CD14-positive monocyte (primary cell): ENCODE data around the gene GREB1. TPM values are rescaled to one million over a fixed set of nuclear protein-coding genes. Genes with fewer than 3 reads are reported as not detected.

Experiments used
- DNase-seq, 3 donors: peaks; one replicate each; pipeline ENCODE4 v3.0.0-alpha.2; 2011 to 2022
- H2AFZ ChIP-seq: 2 replicates; pipeline ENCODE4 v1.6.0; 2012; ENCODE audit warnings: mild to moderate bottlenecking, low read depth, low read length, inconsistent platforms; ENCODE audit not compliant: insufficient read depth, poor library complexity, severe bottlenecking
- H3K27ac ChIP-seq, 2 donors: 1 replicate in 1 of 2; 2 replicates in 1 of 2; pipeline ENCODE4 v1.5.1; 2012 to 2013; ENCODE audit warnings: low read length in 2 of 2, control low read depth in 1 of 2, inconsistent platforms in 1 of 2, low read depth in 1 of 2, mild to moderate bottlenecking in 1 of 2
- H3K27me3 ChIP-seq, 2 donors: one replicate each; pipeline versions ENCODE4 v1.6.0 to v1.6.1; 2011 to 2013; ENCODE audit warnings: low read length in 2 of 2; ENCODE audit not compliant: control insufficient read depth in 2 of 2, insufficient read depth in 2 of 2
- H3K36me3 ChIP-seq, 2 donors: replicated peaks in 1 of 2; 1 replicate in 1 of 2; 2 replicates in 1 of 2; pipeline versions ENCODE4 v1.5.1 to v1.6.1; 2012 to 2013; ENCODE audit warnings: low read length in 2 of 2, control low read depth in 1 of 2, inconsistent platforms in 1 of 2, mild to moderate bottlenecking in 1 of 2; ENCODE audit not compliant: insufficient read depth in 2 of 2, control insufficient read depth in 1 of 2
- H3K4me1 ChIP-seq, 2 donors: 1 replicate in 1 of 2; 2 replicates in 1 of 2; pipeline versions ENCODE4 v1.5.1 to v1.6.1; 2012 to 2013; ENCODE audit warnings: low read length in 2 of 2, control low read depth in 1 of 2, inconsistent platforms in 1 of 2, mild to moderate bottlenecking in 1 of 2, moderate library complexity in 1 of 2; ENCODE audit not compliant: insufficient read depth in 2 of 2, control insufficient read depth in 1 of 2
- H3K4me2 ChIP-seq: replicated peaks from 2 replicates; pipeline ENCODE3; 2012; ENCODE audit warnings: low read length, moderate library complexity, mild to moderate bottlenecking; ENCODE audit not compliant: poor library complexity, severe bottlenecking; ENCODE audit errors: extremely low read depth
- H3K4me3 ChIP-seq, 3 experiments: fragments of 200-600 bp in 1 of 3; sonication (generic) in 1 of 3; replicated peaks in 1 of 3; 1 replicate in 2 of 3; 2 replicates in 1 of 3; pipeline ENCODE4 v1.5.1; 2011 to 2013; ENCODE audit warnings: low read length in 3 of 3, mild to moderate bottlenecking in 3 of 3, control low read depth in 2 of 3, low read depth in 2 of 3, inconsistent platforms in 1 of 3, moderate library complexity in 1 of 3
- H3K79me2 ChIP-seq: 2 replicates; pipeline ENCODE4 v1.6.0; 2012; ENCODE audit warnings: mild to moderate bottlenecking, control low read depth, inconsistent platforms, low read length, moderate library complexity; ENCODE audit not compliant: insufficient read depth
- H3K9ac ChIP-seq: 2 replicates; pipeline ENCODE4 v1.6.0; 2017; ENCODE audit warnings: low read length, mild to moderate bottlenecking; ENCODE audit not compliant: insufficient read depth, poor library complexity, severe bottlenecking
- H3K9me3 ChIP-seq, 2 donors: replicated peaks in 1 of 2; 1 replicate in 1 of 2; 2 replicates in 1 of 2; pipeline versions ENCODE4 v1.5.1 to v1.6.1; 2012 to 2013; ENCODE audit warnings: low read length in 2 of 2, control low read depth in 1 of 2; ENCODE audit not compliant: control insufficient read depth in 1 of 2, insufficient read depth in 1 of 2
- H4K20me1 ChIP-seq: 2 replicates; pipeline ENCODE4 v1.6.0; 2012; ENCODE audit warnings: mild to moderate bottlenecking, low read length, control low read depth, moderate library complexity; ENCODE audit not compliant: insufficient read depth
- H3K27ac Mint-ChIP-seq, 7 donors: one replicate each; pipeline ENCODE4 v1.8.0; 2020; ENCODE audit warnings: mild to moderate bottlenecking in 7 of 7, mixed read lengths in 7 of 7, moderate library complexity in 6 of 7, inconsistent platforms in 2 of 7
- H3K27me3 Mint-ChIP-seq, 3 donors: one replicate each; pipeline ENCODE4 v1.8.0; 2021 to 2022; ENCODE audit warnings: low read depth in 3 of 3, mild to moderate bottlenecking in 3 of 3, mixed read lengths in 3 of 3, moderate library complexity in 3 of 3, inconsistent platforms in 1 of 3
- H3K36me3 Mint-ChIP-seq, 2 donors: one replicate each; pipeline ENCODE4 v1.8.0; 2020; ENCODE audit warnings: mixed read lengths in 2 of 2, inconsistent platforms in 1 of 2, mild to moderate bottlenecking in 1 of 2
- H3K4me1 Mint-ChIP-seq: one replicate; pipeline ENCODE4 v1.8.0; 2020; ENCODE audit warnings: mild to moderate bottlenecking, mixed read lengths
- H3K4me3 Mint-ChIP-seq, 2 donors: one replicate each; pipeline ENCODE4 v1.8.0; 2020; ENCODE audit warnings: mild to moderate bottlenecking in 2 of 2, mixed read lengths in 2 of 2, moderate library complexity in 1 of 2
- H3K9me3 Mint-ChIP-seq, 7 donors: one replicate each; pipeline ENCODE4 v1.8.0; 2020 to 2022; ENCODE audit warnings: mixed read lengths in 7 of 7, mild to moderate bottlenecking in 6 of 7, moderate library complexity in 6 of 7, inconsistent platforms in 2 of 7
- WGBS: methylation state at CpG from one replicate; pipeline ENCODE4 v1.1.5; 2013; ENCODE audit warnings: missing lambda C conversion rate; ENCODE audit not compliant: insufficient coverage; 5-methylcytosine and 5-hydroxymethylcytosine counted together
- intact Hi-C, 2 donors: fragments of 100-400 bp; cut with micrococcal nuclease; formaldehyde crosslinking; loops; one replicate each; pipeline versions ENCODE4 v1.15.0 to v1.15.1; 2023
- polyA plus RNA-seq, 3 donors: library from polyadenylated mRNA; depleted of rRNA in 1 of 3; unstranded in 2 of 3; stranded (reverse) in 1 of 3; fragments of 300-500 nt in 2 of 3; fragments of >200 nt in 1 of 3; fragmentation: Illumina TruSeq in 2 of 3; gene quantifications; 1 replicate in 2 of 3; 2 replicates in 1 of 3; pipeline ENCODE4 v1.2.3, GENCODE V29; 2012 to 2021
- TF ChIP-seq, protein P1 (sequence below): fragments of 200-600 bp; IDR thresholded peaks from one replicate; pipeline ENCODE4 v1.8.0; 2022; ENCODE audit warnings: antibody characterized with exemption, mild to moderate bottlenecking

Gene GREB1
- polyA plus RNA-seq, 3 donors: not detected

DNA sequence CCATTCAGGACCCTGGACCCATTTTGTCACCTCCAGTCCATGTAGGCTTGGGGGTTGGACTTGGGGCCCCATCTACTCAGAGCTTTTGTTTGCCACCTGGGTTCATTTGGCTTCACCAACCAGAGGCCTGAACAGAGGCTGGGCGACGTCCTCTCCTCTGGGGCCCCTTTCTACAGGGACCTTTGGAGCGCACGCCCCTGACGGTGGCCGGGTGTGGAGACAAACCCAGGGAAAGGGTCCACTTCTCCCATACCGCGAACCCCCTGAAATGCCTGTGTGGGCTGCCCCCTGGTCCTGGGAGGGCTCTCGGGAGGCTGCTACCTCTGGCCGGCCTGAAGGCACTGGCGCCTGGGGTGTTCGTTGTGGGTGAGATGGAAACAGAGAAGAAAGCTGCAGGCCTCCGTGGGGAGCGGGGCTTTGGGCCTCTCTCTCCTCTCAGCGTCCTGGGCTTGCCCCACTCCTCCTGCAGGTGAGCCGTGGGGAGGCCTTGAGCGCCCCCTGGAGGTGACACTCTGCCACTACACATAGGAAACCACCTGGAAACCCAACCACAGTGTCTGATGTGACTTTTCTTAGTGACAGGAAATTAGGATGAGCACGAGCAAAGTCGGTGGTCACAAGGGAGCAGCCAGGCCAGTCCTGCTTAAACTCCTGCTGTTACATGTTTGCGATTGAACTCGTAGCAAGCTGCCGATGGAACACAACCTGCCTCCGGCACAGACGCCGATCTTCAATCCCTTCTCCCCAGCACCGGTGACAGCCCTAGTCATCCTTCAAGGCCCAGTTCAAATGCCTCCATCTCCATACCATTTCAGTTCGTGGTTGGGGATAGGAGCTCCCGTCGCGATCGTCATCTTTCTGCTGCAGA is 148.1 kb downstream of the GREB1 start:
- H3K27ac Mint-ChIP-seq: no peak overlapping the region
- Histone ChIP-seq H3K4me2 (no peak overlapping the region), H2AFZ (no peak overlapping the region)

DNA sequence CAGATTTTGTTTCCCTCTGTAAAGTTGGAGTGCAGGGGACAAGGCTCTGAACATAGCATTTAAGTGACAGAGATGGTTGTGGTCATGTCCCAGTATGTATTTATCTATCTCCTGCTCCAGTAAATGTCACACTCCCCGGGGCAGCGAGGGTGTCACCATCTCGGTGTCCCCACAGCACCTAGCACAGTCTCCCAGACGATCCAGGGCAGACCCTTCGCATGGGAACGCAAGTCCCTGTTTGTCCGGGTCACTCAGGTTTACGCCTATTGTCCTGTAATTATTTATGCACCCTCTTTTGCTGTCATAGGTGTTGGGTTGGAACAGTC is 148.7 kb downstream of the GREB1 start:
- Mint-ChIP-seq H3K4me1 (peaks cover 3% of the 10 kb centered on the region), H3K4me3 (no peak overlapping the region), H3K27ac (peak overlapping the region in 1 of 7 donors; percentile 72), H3K36me3 (no peaks in the 10 kb centered on the region), H3K9me3 (peaks cover 0 to 4% (median 0%) of the 10 kb centered on the region in 7 donors), H3K27me3 (peaks cover 25 to 41% (median 27%) of the 10 kb centered on the region in 3 donors)
- no peak for DNase-seq
- TF ChIP-seq, protein P1, sequence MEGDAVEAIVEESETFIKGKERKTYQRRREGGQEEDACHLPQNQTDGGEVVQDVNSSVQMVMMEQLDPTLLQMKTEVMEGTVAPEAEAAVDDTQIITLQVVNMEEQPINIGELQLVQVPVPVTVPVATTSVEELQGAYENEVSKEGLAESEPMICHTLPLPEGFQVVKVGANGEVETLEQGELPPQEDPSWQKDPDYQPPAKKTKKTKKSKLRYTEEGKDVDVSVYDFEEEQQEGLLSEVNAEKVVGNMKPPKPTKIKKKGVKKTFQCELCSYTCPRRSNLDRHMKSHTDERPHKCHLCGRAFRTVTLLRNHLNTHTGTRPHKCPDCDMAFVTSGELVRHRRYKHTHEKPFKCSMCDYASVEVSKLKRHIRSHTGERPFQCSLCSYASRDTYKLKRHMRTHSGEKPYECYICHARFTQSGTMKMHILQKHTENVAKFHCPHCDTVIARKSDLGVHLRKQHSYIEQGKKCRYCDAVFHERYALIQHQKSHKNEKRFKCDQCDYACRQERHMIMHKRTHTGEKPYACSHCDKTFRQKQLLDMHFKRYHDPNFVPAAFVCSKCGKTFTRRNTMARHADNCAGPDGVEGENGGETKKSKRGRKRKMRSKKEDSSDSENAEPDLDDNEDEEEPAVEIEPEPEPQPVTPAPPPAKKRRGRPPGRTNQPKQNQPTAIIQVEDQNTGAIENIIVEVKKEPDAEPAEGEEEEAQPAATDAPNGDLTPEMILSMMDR: no peak
- intact Hi-C loops: no loop called here
- Histone ChIP-seq H3K9me3 (no peaks in the 10 kb centered on the region), H3K4me3 (no peak overlapping the region), H2AFZ (no peak overlapping the region), H4K20me1 (no peaks in the 10 kb centered on the region), H3K79me2 (no peaks in the 10 kb centered on the region), H3K4me2 (no peak overlapping the region), H3K27ac (no peak overlapping the region), H3K27me3 (peaks cover 0 to 9% of the 10 kb centered on the region in 2 donors), H3K9ac (no peak overlapping the region), H3K4me1 (peaks cover 1 to 4% of the 10 kb centered on the region in 2 donors), H3K36me3 (no peaks in the 10 kb centered on the region)
- WGBS: 100% methylated on average over 1 of the region's 8 CpGs

More for the DNA sequence above, 148.1 kb downstream of the GREB1 start:
- intact Hi-C loops: no loop called here
- peaks cover 0 to 4% (median 0%) of the 10 kb centered on the region in 7 donors for H3K9me3 Mint-ChIP-seq
- no peak overlapping the region for H3K4me3 Mint-ChIP-seq
- peaks cover 31 to 46% (median 33%) of the 10 kb centered on the region in 3 donors for H3K27me3 Mint-ChIP-seq
- TF ChIP-seq, protein P1: peak; percentile 83
- Histone ChIP-seq H4K20me1 (no peaks in the 10 kb centered on the region), H3K27ac (no peak overlapping the region), H3K4me3 (no peak overlapping the region), H3K27me3 (peaks cover 0 to 15% of the 10 kb centered on the region in 2 donors), H3K9ac (no peak overlapping the region), H3K36me3 (no peaks in the 10 kb centered on the region), H3K79me2 (no peaks in the 10 kb centered on the region), H3K4me1 (no peaks in the 10 kb centered on the region), H3K9me3 (no peaks in the 10 kb centered on the region)
- WGBS: 64% methylated on average over 21 of the region's 31 CpGs
- no peaks in the 10 kb centered on the region for H3K4me1 Mint-ChIP-seq
- H3K36me3 Mint-ChIP-seq: no peaks in the 10 kb centered on the region
- DNase-seq: peak in 1 of 3 donors; percentile 31
